ENCODE data around the gene PPM1H. TPM values are rescaled to one million over a fixed set of nuclear protein-coding genes. Genes with fewer than 3 reads are reported as not detected.

PPM1H gene
- polyA plus RNA-seq, 1 of the 3 experiments (the other 2 are of a cell fraction), result 0.13 TPM

GRCh38 chr12:62629971-62630739 lies 304.8 kb downstream of the PPM1H start:
- Histone ChIP-seq H3K36me3 (replicated peaks in 1 of 2; ENCODE audit: control insufficient read depth in 1 of 2, insufficient read depth in 2 of 2, low read length in 1 of 2) (no peaks in the 10 kb centered on the region), H3K4me3 (ENCODE audit: low read depth in 2 of 2, low read length in 1 of 2) (no peak overlapping the region), H3K9ac (no peak overlapping the region), H3K9me3 (no peaks in the 10 kb centered on the region), H2AFZ (ENCODE audit: low read depth) (no peak overlapping the region), H3K4me1 (ENCODE audit: control insufficient read depth in 1 of 2, insufficient read depth in 2 of 2, low read depth in 1 of 2, low read length in 1 of 2) (peaks cover 4 to 10% of the 10 kb centered on the region in 2 experiments; a peak in 2 of 4 replicates), H3K9me2 (no peaks in the 10 kb centered on the region), H3F3A (replicated peaks; ENCODE audit: insufficient read depth) (no peaks in the 10 kb centered on the region), H4K20me1 (ENCODE audit: insufficient read depth) (no peaks in the 10 kb centered on the region), H3K4me2 (no peak overlapping the region), H3K27ac (ENCODE audit: low read depth in 2 of 2, low read length in 1 of 2) (no peak overlapping the region), H3K79me2 (ENCODE audit: insufficient read depth) (no peaks in the 10 kb centered on the region), H3K27me3 (ENCODE audit: insufficient read depth) (no peaks in the 10 kb centered on the region)
- WGBS (ENCODE audit: low lambda C conversion rate), result 94% methylated on average over 5 of the region's 5 CpGs
- no peak for DNase-seq
- ChIA-PET CTCF (interaction anchor here (0.6 to 0.8 kb wide), 2 partner anchors 18 to 166 kb away, joined by 3 read pairs; no protein-coding TSS in a partner anchor), POLR2A (no interaction called here)
- TF ChIP-seq EP300 (IDR thresholded peaks at IDR 0.05; ENCODE audit: borderline replicate concordance in 1 of 2, low read depth in 1 of 2, low read length in 1 of 2), result no peak
- TF ChIP-seq TCF12 (IDR thresholded peaks at IDR 0.05), result no peak
- no peak for TF ChIP-seq POLR2AphosphoS5 (IDR thresholded peaks at IDR 0.05; ENCODE audit: low read depth, low read length)
- no peak for TF ChIP-seq SMC3 (IDR thresholded peaks at IDR 0.05; ENCODE audit: low read depth, low read length)
- TF ChIP-seq YY1 (IDR thresholded peaks at IDR 0.05; ENCODE audit: low read depth), result no peak
- no peak for TF ChIP-seq FOXJ3 (CRISPR knock-in tag; IDR thresholded peaks at IDR 0.05)
- TF ChIP-seq, protein P1, sequence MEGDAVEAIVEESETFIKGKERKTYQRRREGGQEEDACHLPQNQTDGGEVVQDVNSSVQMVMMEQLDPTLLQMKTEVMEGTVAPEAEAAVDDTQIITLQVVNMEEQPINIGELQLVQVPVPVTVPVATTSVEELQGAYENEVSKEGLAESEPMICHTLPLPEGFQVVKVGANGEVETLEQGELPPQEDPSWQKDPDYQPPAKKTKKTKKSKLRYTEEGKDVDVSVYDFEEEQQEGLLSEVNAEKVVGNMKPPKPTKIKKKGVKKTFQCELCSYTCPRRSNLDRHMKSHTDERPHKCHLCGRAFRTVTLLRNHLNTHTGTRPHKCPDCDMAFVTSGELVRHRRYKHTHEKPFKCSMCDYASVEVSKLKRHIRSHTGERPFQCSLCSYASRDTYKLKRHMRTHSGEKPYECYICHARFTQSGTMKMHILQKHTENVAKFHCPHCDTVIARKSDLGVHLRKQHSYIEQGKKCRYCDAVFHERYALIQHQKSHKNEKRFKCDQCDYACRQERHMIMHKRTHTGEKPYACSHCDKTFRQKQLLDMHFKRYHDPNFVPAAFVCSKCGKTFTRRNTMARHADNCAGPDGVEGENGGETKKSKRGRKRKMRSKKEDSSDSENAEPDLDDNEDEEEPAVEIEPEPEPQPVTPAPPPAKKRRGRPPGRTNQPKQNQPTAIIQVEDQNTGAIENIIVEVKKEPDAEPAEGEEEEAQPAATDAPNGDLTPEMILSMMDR (IDR thresholded peaks at IDR 0.05), result no peak
- no peak for TF ChIP-seq FOXM1 (IDR thresholded peaks at IDR 0.05; ENCODE audit: low read depth)
- TF ChIP-seq NFIC (IDR thresholded peaks at IDR 0.05; ENCODE audit: borderline replicate concordance), result no peak
- TF ChIP-seq IRF3 (IDR thresholded peaks at IDR 0.05; ENCODE audit: low read depth, low read length), result no peak
- no peak for TF ChIP-seq ELF1 (IDR thresholded peaks at IDR 0.05)
- TF ChIP-seq GABPA (IDR thresholded peaks at IDR 0.05; ENCODE audit: low read depth), result no peak
- no peak for TF ChIP-seq MXI1 (IDR thresholded peaks at IDR 0.05; ENCODE audit: low read depth, low read length)
- no peak for TF ChIP-seq MEF2A (IDR thresholded peaks at IDR 0.05; ENCODE audit: borderline replicate concordance, low read depth)
- no peak for TF ChIP-seq EZH2phosphoT487 (IDR thresholded peaks at IDR 0.05; ENCODE audit: borderline replicate concordance, low read depth)
- TF ChIP-seq JUND (IDR thresholded peaks at IDR 0.05), result no peak
- no peak for TF ChIP-seq RAD21 (IDR thresholded peaks at IDR 0.05; ENCODE audit: low read length)
- TF ChIP-seq GATA2 (CRISPR knock-in tag; IDR thresholded peaks at IDR 0.05), result no peak
- TF ChIP-seq RFX5 (IDR thresholded peaks at IDR 0.05; ENCODE audit: low read length), result no peak
- no peak for TF ChIP-seq TAF1 (IDR thresholded peaks at IDR 0.05; ENCODE audit: borderline replicate concordance, low read depth, low read length)
